Measurements from ENCODE around the gene HSPBP1.

DNA sequence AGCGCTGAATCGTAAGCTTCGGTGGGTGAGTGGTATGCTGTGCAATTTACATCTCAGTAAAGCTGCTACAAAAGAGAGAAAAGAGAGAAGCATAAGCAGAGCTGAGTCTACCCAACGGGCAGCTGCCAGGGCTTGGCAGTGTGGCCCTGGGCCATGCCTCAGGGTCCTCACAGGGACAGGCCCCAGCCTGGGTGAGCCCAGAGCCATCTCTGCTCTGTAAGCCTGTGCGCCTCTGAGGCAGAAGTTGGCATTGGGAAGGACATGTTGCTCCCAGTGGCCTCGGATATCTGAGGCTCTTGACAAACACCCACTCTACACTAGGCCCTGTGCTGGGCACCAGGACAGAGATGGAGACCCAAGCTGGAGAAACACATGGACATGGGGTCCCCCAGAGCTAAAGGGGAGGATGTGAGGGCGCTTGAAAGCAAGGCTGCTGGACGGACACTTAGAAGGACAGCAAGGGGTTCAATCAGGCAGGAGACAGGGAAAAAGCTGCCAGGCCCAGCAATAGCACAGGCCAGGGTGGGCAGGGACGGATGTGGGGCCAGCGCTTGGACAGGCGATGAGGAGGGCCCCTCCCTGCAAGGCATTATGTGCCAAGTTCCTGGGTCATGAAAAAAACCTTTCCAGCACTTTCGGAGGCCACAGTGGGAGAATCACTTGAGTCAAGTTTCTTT lies 35.8 kb downstream of the HSPBP1 start:
- TF ChIP-seq, protein P1, sequence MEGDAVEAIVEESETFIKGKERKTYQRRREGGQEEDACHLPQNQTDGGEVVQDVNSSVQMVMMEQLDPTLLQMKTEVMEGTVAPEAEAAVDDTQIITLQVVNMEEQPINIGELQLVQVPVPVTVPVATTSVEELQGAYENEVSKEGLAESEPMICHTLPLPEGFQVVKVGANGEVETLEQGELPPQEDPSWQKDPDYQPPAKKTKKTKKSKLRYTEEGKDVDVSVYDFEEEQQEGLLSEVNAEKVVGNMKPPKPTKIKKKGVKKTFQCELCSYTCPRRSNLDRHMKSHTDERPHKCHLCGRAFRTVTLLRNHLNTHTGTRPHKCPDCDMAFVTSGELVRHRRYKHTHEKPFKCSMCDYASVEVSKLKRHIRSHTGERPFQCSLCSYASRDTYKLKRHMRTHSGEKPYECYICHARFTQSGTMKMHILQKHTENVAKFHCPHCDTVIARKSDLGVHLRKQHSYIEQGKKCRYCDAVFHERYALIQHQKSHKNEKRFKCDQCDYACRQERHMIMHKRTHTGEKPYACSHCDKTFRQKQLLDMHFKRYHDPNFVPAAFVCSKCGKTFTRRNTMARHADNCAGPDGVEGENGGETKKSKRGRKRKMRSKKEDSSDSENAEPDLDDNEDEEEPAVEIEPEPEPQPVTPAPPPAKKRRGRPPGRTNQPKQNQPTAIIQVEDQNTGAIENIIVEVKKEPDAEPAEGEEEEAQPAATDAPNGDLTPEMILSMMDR (IDR thresholded peaks at IDR 0.05): no peak
- TF ChIP-seq POLR2A (IDR thresholded peaks at IDR 0.05): no peak
